Heart left ventricle (tissue), 13 donors: ENCODE measurements around the gene PRR23E.

Experiments used
- CTCF ChIP-seq, 12 donors: fragments of 200-600 bp; sonication (generic) in 4 of 12; IDR thresholded peaks; one replicate each; pipeline versions ENCODE4 v1.5.0 to v1.8.0; 2018 to 2022; ENCODE audit warnings: antibody characterized with exemption in 12 of 12, mild to moderate bottlenecking in 5 of 12
- POLR2A ChIP-seq, 2 donors: fragments of 450-650 bp; IDR thresholded peaks; one replicate each; pipeline ENCODE4 v1.6.1; 2017; ENCODE audit warnings: antibody characterized with exemption in 2 of 2, mild to moderate bottlenecking in 2 of 2, moderate library complexity in 2 of 2
- donor health status: ischemic (EF 13 %, LVEDD 7.1; RV severe dilation, severe dysfunction).
- donor health status: DM: no; HTN: yes; CAD: no.
- donor health status: DM: no; HTN: no; CAD: no.
- donor health status: ischemic (EF 25% LVEDD 6.9; RV normal size, moderate dysfunction).
- donor health status: ischemic (EF 25% LVEDD 5.7; RV mildly dilated, moderate dysfunction).
- donor health status: ischemic (EF 35%, LVEDD 5.7; RV mildly dilated, moderate dysfunction).
- donor health status: nonischemic (EF 11% LVEDD 7.7; RV severe dilation, severe dysfunction).
- donor health status: DM: yes; HTN: yes; CAD: no.
- donor health status: PGD.
- donor health status: ischemic (EF 29% LVEDD 5.4; RV normal size, mild dysfunction).
- donor health status: nonischemic (EF 23%, LVEDD 6.1; RV moderate dilation, normal function).

GRCh38 chr3:127151251-127151564 is 41.7 kb upstream of the PRR23E start:
- TF ChIP-seq CTCF (IDR thresholded peaks at IDR 0.05) (no peak), POLR2A (IDR thresholded peaks at IDR 0.05) (no peak)
